HG02571 (cell line): ENCODE data around the gene P2RY4.
"Not testable (repeated sequence)": the region's sequence is repeated elsewhere in the genome, so short reads cannot be mapped to it uniquely, and the experiment has no call there.

Source experiments
- ATAC-seq: cut with Tn5 transposase; IDR thresholded peaks from one replicate; pipeline ENCODE4 v1.9.1; 2021; ENCODE audit warnings: mild to moderate bottlenecking, moderate library complexity; ENCODE audit not compliant: unreplicated experiment

Gene P2RY4

GRCh38 chrX:70260104-70260503 is at the start of gene P2RY4:
P2RY4 (minus strand) TSS chrX:70260204; CDS start chrX:70259624, 580 bp downstream.
- ATAC-seq: no peak

- ATAC-seq: no peak
Measured at GRCh38 chrX:70301716-70302115, 41.7 kb upstream of the P2RY4 start.

GRCh38 chrX:70293621-70294020 is 33.6 kb upstream of the P2RY4 start:
- no peak for ATAC-seq

GRCh38 chrX:70292788-70293187 is 32.8 kb upstream of the P2RY4 start:
- no peak for ATAC-seq

GRCh38 chrX:70289793-70290770 is 30.1 kb upstream of the P2RY4 start, which contains the start of the genes KIF4A and PDZD11:
KIF4A (plus strand) TSS chrX:70290104; CDS start chrX:70290459, 355 bp downstream.
PDZD11 (minus strand) TSS chrX:70289927; CDS start chrX:70289341, 586 bp downstream.
- peak; percentile 95 for ATAC-seq

- ATAC-seq: no peak
Measured at GRCh38 chrX:70289168-70289792, 29.3 kb upstream of the P2RY4 start.

GRCh38 chrX:70281951-70282350 is 21.9 kb upstream of the P2RY4 start, which contains the start of gene RAB41:
RAB41 (plus strand) TSS chrX:70282172; CDS start chrX:70282218, 46 bp downstream.
- ATAC-seq: no peak

- ATAC-seq: no peak
Measured at GRCh38 chrX:70280573-70280972, 20.6 kb upstream of the P2RY4 start.

GRCh38 chrX:70279081-70279480 is 19.1 kb upstream of the P2RY4 start:
- no peak for ATAC-seq

GRCh38 chrX:70274029-70274428 is 14.0 kb upstream of the P2RY4 start:
- ATAC-seq: not testable (repeated sequence)

- ATAC-seq: no peak
Measured at GRCh38 chrX:70268034-70268433, 8.0 kb upstream of the P2RY4 start, which contains the start of gene ARR3. ARR3 (plus strand) TSS chrX:70268334; CDS start chrX:70269386, 1,052 bp downstream.

- no peak for ATAC-seq
Measured at GRCh38 chrX:70264784-70265183, 4.8 kb upstream of the P2RY4 start.

- ATAC-seq: no peak
Measured at GRCh38 chrX:70262952-70263567, 3.1 kb upstream of the P2RY4 start.

GRCh38 chrX:70257423-70258288 is 2.3 kb downstream of the P2RY4 start:
- ATAC-seq: no peak

- ATAC-seq: no peak
Measured at GRCh38 chrX:70255452-70255851, 4.6 kb downstream of the P2RY4 start.

- no peak for ATAC-seq
Measured at GRCh38 chrX:70254909-70255308, 5.1 kb downstream of the P2RY4 start.

GRCh38 chrX:70254063-70254400 is 6.0 kb downstream of the P2RY4 start:
- no peak for ATAC-seq

- ATAC-seq: no peak
Measured at GRCh38 chrX:70253377-70254062, 6.5 kb downstream of the P2RY4 start.

GRCh38 chrX:70252491-70252890 is 7.5 kb downstream of the P2RY4 start:
- no peak for ATAC-seq

- no peak for ATAC-seq
Measured at GRCh38 chrX:70247252-70247651, 12.8 kb downstream of the P2RY4 start.
